K562 (cell line): Measurements from ENCODE around the gene OST4.

Experiments used
- NCOA2 ChIP-seq, 2 experiments: fragments of 450-650 bp; IDR thresholded peaks; 2 replicates each; pipeline ENCODE4 v1.6.1; 2018; ENCODE audit warnings: mild to moderate bottlenecking in 2 of 2, moderate library complexity in 1 of 2; ENCODE audit not compliant: partially characterized antibody in 2 of 2
- PHTF2 ChIP-seq: fragments of 250-450 bp; sonication (Bioruptor Pico); IDR thresholded peaks from 2 replicates; pipeline ENCODE4 v1.5.0; 2021; ENCODE audit warnings: mild to moderate bottlenecking

- TF ChIP-seq NCOA2 (IDR thresholded peaks at IDR 0.05; ENCODE audit: partially characterized antibody in 2 of 2): no peak
- TF ChIP-seq PHTF2 (CRISPR knock-in tag): no peak
Observed at GRCh38 chr2:27105981-27106380, 34.5 kb upstream of the OST4 start.
